Keratinocyte (primary cell): ENCODE data around the gene POU2F2. TPM values are rescaled to one million over a fixed set of nuclear protein-coding genes. Genes with fewer than 3 reads are reported as not detected.

Experiments
- DNase-seq: peaks from one replicate; pipeline ENCODE4 v3.0.0-alpha.2; 2011; ENCODE audit warnings: low read depth, missing footprints, low spot score
- FAIRE-seq: peaks from 2 replicates; lab custom pipeline; 2011; peaks lifted over from hg19 to GRCh38; lab: Jason Lieb, UNC
- H2AFZ ChIP-seq: 2 replicates; pipeline ENCODE4 v1.6.0; 2012; ENCODE audit warnings: low read length, control low read depth, inconsistent platforms; ENCODE audit not compliant: control insufficient read depth
- H3K27ac ChIP-seq: 2 replicates; pipeline ENCODE4 v1.5.1; 2011; ENCODE audit warnings: low read length; ENCODE audit not compliant: control insufficient read depth, insufficient read depth
- H3K27me3 ChIP-seq: 3 replicates; pipeline ENCODE4 v1.6.0; 2011; ENCODE audit warnings: low read length; ENCODE audit not compliant: control insufficient read depth, insufficient read depth; ENCODE audit errors: extremely low read depth
- H3K36me3 ChIP-seq, 2 experiments: 2 replicates in 1 of 2; 3 replicates in 1 of 2; pipeline ENCODE4 v1.5.1; 2011; ENCODE audit warnings: low read length in 2 of 2, mild to moderate bottlenecking in 1 of 2; ENCODE audit not compliant: control insufficient read depth in 2 of 2, insufficient read depth in 2 of 2; ENCODE audit errors: extremely low read depth in 1 of 2
- H3K4me1 ChIP-seq: 3 replicates; pipeline ENCODE4 v1.5.1; 2011; ENCODE audit warnings: low read length; ENCODE audit not compliant: control insufficient read depth, insufficient read depth; ENCODE audit errors: extremely low read depth
- H3K4me2 ChIP-seq: 3 replicates; pipeline ENCODE4 v1.6.0; 2011; ENCODE audit warnings: low read depth, low read length; ENCODE audit not compliant: control insufficient read depth, insufficient read depth; ENCODE audit errors: extremely low read depth
- H3K4me3 ChIP-seq, 3 experiments: fragments of 200-600 bp in 1 of 3; sonication (generic) in 1 of 3; 2 replicates in 2 of 3; 3 replicates in 1 of 3; pipeline ENCODE4 v1.5.1; 2011 to 2016; ENCODE audit warnings: low read length in 3 of 3, mild to moderate bottlenecking in 3 of 3, control low read depth in 2 of 3, inconsistent platforms in 1 of 3, low read depth in 1 of 3, mixed read lengths in 1 of 3, mixed run types in 1 of 3, moderate library complexity in 1 of 3; ENCODE audit not compliant: control insufficient read depth in 2 of 3, insufficient read depth in 2 of 3; ENCODE audit errors: extremely low read depth in 1 of 3
- H3K79me2 ChIP-seq: 2 replicates; pipeline ENCODE4 v1.6.0; 2012; ENCODE audit warnings: low read length; ENCODE audit not compliant: control insufficient read depth, insufficient read depth
- H3K9ac ChIP-seq: 3 replicates; pipeline ENCODE4 v1.6.0; 2011; ENCODE audit warnings: low read length; ENCODE audit not compliant: control insufficient read depth, insufficient read depth; ENCODE audit errors: extremely low read depth
- H3K9me1 ChIP-seq: 3 replicates; pipeline ENCODE4 v1.6.0; 2011; ENCODE audit warnings: low read length; ENCODE audit not compliant: control insufficient read depth, insufficient read depth; ENCODE audit errors: extremely low read depth
- H3K9me3 ChIP-seq: 2 replicates; pipeline ENCODE4 v1.5.1; 2012; ENCODE audit warnings: low read depth, low read length; ENCODE audit not compliant: control insufficient read depth
- H4K20me1 ChIP-seq: 3 replicates; pipeline ENCODE4 v1.6.0; 2011; ENCODE audit warnings: low read length; ENCODE audit not compliant: control insufficient read depth, insufficient read depth; ENCODE audit errors: extremely low read depth
- EZH2 ChIP-seq: IDR thresholded peaks from one replicate; pipeline ENCODE4 v1.6.1; 2012; ENCODE audit warnings: inconsistent platforms, mild to moderate bottlenecking, low read length, moderate library complexity
- dilution Hi-C: fragments of 300-500 bp; cut with MboI; formaldehyde crosslinking; loops from one replicate; pipeline ENCODE4 v1.7.0; 2020; ENCODE audit warnings: low sequenced_read_pairs; ENCODE audit not compliant: extremely low pct_ligation_motif_present
- polyA plus RNA-seq, 5 experiments: library from polyadenylated mRNA; depleted of rRNA in 3 of 5; stranded (reverse) in 3 of 5; stranded (forward) in 1 of 5; unstranded in 1 of 5; fragments of >200 nt; gene quantifications; 1 replicate in 1 of 5; 2 replicates in 3 of 5; 3 replicates in 1 of 5; pipeline versions ENCODE4 v1.2.1 to v1.2.3, GENCODE V29; 2011 to 2012; ENCODE audit warnings: missing spikeins in 2 of 5, low read depth in 1 of 5, low replicate concordance in 1 of 5
- TF ChIP-seq, protein P1 (sequence below), 3 experiments: IDR thresholded peaks in 1 of 3; conservative IDR thresholded peaks in 1 of 3; optimal IDR thresholded peaks in 1 of 3; 2 replicates in 2 of 3; 3 replicates in 1 of 3; pipeline versions ENCODE3 to v1.5.1; 2011; ENCODE audit warnings: low read length in 3 of 3, mild to moderate bottlenecking in 3 of 3, moderate library complexity in 2 of 3, control low read depth in 1 of 3, inconsistent platforms in 1 of 3; ENCODE audit not compliant: insufficient read depth in 2 of 3; ENCODE audit errors: extremely low read depth in 1 of 3

Gene POU2F2
- polyA plus RNA-seq, 1 donor (not counting 4 experiments of a cell fraction or from before 2014, with no cell fraction given): 7.0 TPM

GRCh38 chr19:42176649-42176989 is 44.4 kb upstream of the POU2F2 start:
- H2AFZ ChIP-seq: peak overlapping the region; percentile 78
- TF ChIP-seq, protein P1, sequence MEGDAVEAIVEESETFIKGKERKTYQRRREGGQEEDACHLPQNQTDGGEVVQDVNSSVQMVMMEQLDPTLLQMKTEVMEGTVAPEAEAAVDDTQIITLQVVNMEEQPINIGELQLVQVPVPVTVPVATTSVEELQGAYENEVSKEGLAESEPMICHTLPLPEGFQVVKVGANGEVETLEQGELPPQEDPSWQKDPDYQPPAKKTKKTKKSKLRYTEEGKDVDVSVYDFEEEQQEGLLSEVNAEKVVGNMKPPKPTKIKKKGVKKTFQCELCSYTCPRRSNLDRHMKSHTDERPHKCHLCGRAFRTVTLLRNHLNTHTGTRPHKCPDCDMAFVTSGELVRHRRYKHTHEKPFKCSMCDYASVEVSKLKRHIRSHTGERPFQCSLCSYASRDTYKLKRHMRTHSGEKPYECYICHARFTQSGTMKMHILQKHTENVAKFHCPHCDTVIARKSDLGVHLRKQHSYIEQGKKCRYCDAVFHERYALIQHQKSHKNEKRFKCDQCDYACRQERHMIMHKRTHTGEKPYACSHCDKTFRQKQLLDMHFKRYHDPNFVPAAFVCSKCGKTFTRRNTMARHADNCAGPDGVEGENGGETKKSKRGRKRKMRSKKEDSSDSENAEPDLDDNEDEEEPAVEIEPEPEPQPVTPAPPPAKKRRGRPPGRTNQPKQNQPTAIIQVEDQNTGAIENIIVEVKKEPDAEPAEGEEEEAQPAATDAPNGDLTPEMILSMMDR (optimal IDR thresholded peaks at IDR 0.05 in 1 of 3, IDR thresholded peaks at IDR 0.05 in 1 of 3, conservative IDR thresholded peaks at IDR 0.05 in 1 of 3; ENCODE audit: extremely low read depth in 1 of 3, insufficient read depth in 2 of 3, low read length in 3 of 3): no peak
- no peak for TF ChIP-seq EZH2
- DNase-seq (no peak), FAIRE-seq (no peak)
- H3K4me1 ChIP-seq: peaks cover 11% of the 10 kb centered on the region
- H3K79me2 ChIP-seq: no peaks in the 10 kb centered on the region
- dilution Hi-C loops: no loop called here
- H3K36me3 ChIP-seq: no peaks in the 10 kb centered on the region
- H3K9me1 ChIP-seq: no peaks in the 10 kb centered on the region
- no peaks in the 10 kb centered on the region for H3K9me3 ChIP-seq
- H3K27me3 ChIP-seq: peaks cover 49% of the 10 kb centered on the region
- H3K27ac ChIP-seq: no peak overlapping the region
- H4K20me1 ChIP-seq: no peaks in the 10 kb centered on the region
- peak overlapping the region; percentile 88 for H3K4me2 ChIP-seq
- H3K9ac ChIP-seq: peak overlapping the region; percentile 28
- H3K4me3 ChIP-seq: peak overlapping the region; percentile 32 to 72 (median 70)

- dilution Hi-C loops: no loop called here
- peak overlapping the region; percentile 32 to 72 (median 70) for H3K4me3 ChIP-seq
- H2AFZ ChIP-seq: peak overlapping the region; percentile 78
- peak overlapping the region; percentile 28 for H3K9ac ChIP-seq
- no peaks in the 10 kb centered on the region for H4K20me1 ChIP-seq
- H3K27ac ChIP-seq: no peak overlapping the region
- TF ChIP-seq, protein P1 (optimal IDR thresholded peaks at IDR 0.05 in 1 of 3, IDR thresholded peaks at IDR 0.05 in 1 of 3, conservative IDR thresholded peaks at IDR 0.05 in 1 of 3; ENCODE audit: extremely low read depth in 1 of 3, insufficient read depth in 2 of 3, low read length in 3 of 3): no peak
- TF ChIP-seq EZH2: peak; percentile 91
- peaks cover 11% of the 10 kb centered on the region for H3K4me1 ChIP-seq
- peak overlapping the region; percentile 88 for H3K4me2 ChIP-seq
- DNase-seq (no peak), FAIRE-seq (no peak)
- no peaks in the 10 kb centered on the region for H3K9me3 ChIP-seq
- peaks cover 49% of the 10 kb centered on the region for H3K27me3 ChIP-seq
- H3K79me2 ChIP-seq: no peaks in the 10 kb centered on the region
- H3K9me1 ChIP-seq: no peaks in the 10 kb centered on the region
- no peaks in the 10 kb centered on the region for H3K36me3 ChIP-seq
These were observed 43.9 kb upstream of the POU2F2 start for GRCh38 chr19:42175952-42176648.
